HG03060 (cell line): ENCODE data around the gene RGP1.

ENCODE experiments used
- ATAC-seq: cut with Tn5 transposase; IDR thresholded peaks from one replicate; pipeline ENCODE4 v1.9.1; 2021; ENCODE audit warnings: low read depth, moderate number of reproducible peaks; ENCODE audit not compliant: unreplicated experiment

RGP1 gene

DNA sequence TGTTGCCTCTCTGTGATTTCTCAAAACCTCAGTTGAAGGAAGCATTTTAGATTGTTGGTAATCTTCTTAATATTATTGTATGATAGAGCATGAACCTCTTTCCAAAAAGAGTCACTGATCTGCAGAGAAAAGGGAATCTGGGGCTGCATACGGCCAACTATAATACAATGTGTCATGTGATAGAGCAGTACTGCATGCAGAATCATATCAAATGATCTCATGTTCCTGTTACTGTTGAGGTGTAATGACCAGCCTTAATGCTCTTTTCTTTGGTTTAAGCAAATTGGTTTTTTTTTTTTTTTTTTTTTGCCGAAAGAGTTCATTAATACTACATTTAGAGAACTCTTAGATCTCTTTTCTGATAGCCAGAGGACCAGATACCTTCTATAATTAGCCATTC is 17.9 kb downstream of the RGP1 start:
- no peak for ATAC-seq

DNA sequence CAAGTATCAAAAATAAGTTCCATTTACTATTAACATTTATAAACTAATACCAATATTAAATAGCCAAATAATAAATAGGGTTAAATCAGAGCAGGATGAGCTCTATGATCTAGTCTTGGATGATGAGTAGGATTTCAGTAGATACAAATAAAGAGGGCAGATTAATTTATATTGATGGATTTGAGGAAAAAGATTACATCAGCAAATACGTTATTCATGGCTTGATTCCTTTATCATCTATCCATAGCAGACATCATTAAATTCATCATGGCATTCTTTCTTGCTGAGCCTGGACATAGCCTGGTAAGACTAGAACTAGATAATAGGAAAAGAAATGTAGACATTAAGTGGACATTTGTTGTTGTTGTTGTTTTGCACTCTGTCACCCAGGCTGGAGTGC is 18.4 kb downstream of the RGP1 start:
- no peak for ATAC-seq

- no peak for ATAC-seq
Measured at GRCh38 chr9:35769763-35770162, 20.7 kb downstream of the RGP1 start.

DNA sequence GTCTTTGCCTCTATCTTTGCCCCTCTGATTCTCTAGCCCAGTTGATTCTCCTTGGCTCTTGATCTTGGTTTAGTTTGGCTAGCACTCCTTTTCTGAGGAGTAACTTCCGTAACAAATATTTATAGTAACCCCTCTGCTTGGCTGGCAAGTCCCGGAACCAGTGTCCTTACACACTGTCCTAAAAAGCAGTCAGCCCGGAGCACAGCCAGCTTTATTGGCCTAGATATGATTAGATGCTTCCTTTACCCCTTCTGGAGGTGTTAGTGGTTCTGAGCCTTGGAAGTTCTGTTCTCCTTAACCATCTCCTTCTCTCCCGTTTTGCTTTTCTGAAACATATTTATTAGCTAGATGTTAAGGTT is 22.0 kb downstream of the RGP1 start:
- ATAC-seq: no peak

- ATAC-seq: no peak
Measured at GRCh38 chr9:35771534-35771933, 22.4 kb downstream of the RGP1 start.

- no peak for ATAC-seq
Measured at GRCh38 chr9:35771943-35772342, 22.9 kb downstream of the RGP1 start.

- ATAC-seq: no peak
Measured at GRCh38 chr9:35774907-35775635, 26.0 kb downstream of the RGP1 start.

DNA sequence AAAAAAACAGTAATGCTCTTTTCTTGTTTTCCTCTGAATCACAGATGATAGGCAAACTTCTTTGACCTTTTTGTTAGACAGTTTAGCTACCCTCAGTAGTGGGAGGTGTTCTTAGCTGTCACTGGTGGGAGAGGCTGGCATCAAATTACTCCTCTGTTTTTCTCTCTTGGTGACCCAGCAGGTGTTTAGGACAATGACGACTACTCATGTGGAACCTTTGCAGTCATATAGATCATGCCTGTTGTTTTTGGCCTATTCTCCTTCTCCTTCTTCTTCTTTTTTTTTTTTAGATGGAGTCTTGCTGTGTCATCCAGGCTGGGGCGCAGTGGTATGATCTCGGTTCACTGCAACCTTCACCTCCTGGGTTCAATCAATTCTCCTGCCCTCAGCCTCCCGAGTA is 26.9 kb downstream of the RGP1 start:
- ATAC-seq: no peak

- no peak for ATAC-seq
Measured at GRCh38 chr9:35778496-35778895, 29.4 kb downstream of the RGP1 start.

GRCh38 chr9:35781066-35781465 is 32.0 kb downstream of the RGP1 start:
- no peak for ATAC-seq

DNA sequence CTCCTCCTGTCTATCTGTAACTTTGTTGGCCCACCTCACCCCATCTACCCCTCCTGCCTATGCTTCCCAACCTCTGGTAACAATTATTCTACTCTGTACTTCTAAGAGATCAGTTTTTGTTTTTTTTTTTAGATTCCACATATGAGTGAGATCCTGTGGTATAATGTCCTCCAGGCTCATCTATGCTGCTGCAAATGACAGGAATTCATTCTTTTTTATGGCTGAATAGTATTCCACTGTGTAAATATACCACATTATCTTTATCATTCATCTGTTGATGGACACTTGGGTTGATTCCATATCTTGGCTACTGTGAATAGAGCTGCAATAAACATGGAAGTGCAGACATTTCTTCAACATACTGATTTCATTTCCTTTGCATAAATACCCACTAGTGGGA is 34.3 kb downstream of the RGP1 start:
- no peak for ATAC-seq

GRCh38 chr9:35789541-35789940 is 40.5 kb downstream of the RGP1 start:
- ATAC-seq: no peak

DNA sequence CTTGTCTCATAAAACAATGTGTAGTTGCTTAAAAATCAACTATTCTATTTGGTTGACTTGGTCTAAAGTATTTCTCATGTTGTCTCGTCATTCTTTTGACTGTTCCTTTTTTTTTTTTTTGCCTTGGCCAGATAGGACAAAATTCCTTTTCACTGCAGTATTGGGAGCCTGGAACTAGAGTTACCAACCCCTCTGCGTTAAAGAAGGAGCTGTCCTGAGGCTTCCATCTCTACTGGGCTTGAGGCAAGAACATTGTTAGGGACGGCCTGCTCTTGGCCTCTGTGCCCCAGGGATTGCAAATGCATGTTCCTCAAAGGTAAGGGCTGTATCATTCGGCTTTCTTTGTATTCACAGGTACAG is 40.9 kb downstream of the RGP1 start:
- ATAC-seq: no peak

DNA sequence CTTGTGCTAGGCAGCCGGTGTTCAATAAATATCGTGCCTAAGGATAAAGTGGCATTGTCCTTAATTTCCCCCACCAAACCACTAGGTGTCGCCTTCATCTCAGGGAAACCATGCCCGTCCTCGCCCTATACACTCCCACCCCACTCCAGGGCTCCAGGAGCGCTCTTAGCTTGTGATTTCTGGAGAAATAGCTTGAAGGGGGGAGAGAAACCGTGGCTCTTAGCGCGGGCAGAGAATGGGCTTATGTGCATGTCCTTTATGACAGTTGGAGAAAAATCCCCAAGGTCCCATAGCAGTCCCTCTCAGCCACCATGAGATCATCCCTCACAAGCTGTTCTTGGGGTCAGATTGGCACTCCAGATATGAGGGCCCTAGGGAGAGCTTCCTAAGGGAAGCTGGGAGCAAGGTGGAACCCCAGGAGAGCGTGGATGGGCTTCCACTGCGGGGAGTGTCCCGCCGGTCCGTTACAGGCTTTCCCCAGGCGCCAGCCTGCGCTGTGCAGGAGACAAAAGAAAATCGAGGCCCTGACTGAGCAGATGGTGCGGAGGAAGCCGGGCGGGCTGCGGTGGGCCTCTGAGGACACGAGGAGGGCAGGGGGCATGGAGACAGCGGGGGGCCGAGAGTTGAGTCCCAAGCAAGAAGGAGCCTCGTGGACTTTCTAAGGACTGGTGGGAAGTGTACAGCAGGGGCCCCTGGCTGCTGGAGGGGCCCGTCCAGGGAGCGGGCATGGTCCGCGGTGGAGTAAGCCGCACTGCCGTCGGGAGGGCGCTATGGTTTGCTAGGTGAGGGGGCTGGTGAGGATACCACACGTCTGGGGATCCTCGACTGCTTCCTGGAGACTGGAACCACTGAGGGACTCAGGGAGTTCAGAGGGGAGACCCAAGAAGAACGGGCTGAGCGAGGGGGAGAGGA is 41.6 kb downstream of the RGP1 start:
- ATAC-seq: no peak

DNA sequence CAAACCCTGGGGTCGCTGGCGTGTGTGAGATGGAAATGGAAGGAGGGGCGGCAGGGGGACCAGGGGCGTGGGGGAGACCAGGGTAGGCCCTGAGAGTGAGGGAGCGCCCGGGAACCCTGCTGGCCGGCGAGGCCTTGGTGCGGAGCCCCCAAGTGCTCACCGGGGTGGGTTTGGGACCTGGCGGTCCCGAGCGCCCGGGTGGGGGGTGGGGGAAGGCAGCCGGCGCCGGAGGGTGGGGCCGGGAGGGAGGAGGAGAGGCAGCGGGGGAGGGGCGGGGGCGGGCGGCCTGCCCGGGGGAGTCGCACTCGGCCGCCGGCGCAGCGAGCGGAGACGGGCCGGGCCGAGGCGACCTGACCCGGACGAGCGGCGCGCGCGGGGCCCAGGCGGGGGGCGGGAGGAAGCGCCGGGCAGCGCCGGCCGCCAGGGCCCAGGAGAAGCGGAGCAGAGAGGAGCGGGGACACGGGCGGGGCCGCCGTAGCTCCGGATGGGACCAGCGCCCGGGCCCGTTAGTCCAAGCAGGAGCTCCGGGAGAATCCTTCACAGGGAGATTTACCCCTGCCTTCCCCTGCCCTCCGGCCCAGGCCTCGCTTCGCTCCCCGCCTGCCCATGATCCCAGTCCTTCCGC is 42.3 kb downstream of the RGP1 start, which contains the start of gene NPR2:
Gene NPR2, plus strand, starts transcription at position 295 of the 625 bp plus-strand sequence. CDS start 818 bp downstream, outside the sequence.
- no peak for ATAC-seq

- no peak for ATAC-seq
Measured at GRCh38 chr9:35792024-35792813, 43.1 kb downstream of the RGP1 start.

- ATAC-seq: no peak
Measured at GRCh38 chr9:35792826-35793225, 43.7 kb downstream of the RGP1 start.

DNA sequence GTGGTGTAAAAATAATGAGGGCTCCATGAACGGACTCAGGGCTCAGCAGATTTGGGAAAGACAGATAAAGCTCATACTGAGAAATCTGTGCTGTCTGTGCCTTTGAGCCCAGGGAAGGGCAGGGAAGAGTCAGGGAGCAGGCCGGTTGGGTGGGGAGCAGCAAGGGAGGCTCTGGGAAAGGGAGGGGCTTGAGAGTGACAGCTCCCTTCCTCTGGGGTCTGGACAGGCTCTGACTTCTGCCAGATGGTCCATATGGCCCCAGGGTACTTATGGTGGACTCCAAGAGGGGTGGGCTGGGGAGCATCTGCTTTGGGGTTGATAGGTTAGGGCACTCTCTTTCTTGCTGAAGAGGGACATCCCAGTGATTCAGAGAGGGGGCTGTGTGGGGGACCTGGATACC is 44.4 kb downstream of the RGP1 start:
- no peak for ATAC-seq

- no peak for ATAC-seq
Measured at GRCh38 chr9:35795695-35796094, 46.6 kb downstream of the RGP1 start.

- no peak for ATAC-seq
Measured at GRCh38 chr9:35797311-35798109, 48.4 kb downstream of the RGP1 start.
